Measurements from ENCODE around the gene HIF1A. TPM values are rescaled to one million over a fixed set of nuclear protein-coding genes. Genes with fewer than 3 reads are reported as not detected.

HIF1A gene
- total and polyA plus RNA-seq, 2 donors (not counting 3 experiments of a cell fraction or from before 2014, with no cell fraction given), result 58.3 to 179 TPM

DNA sequence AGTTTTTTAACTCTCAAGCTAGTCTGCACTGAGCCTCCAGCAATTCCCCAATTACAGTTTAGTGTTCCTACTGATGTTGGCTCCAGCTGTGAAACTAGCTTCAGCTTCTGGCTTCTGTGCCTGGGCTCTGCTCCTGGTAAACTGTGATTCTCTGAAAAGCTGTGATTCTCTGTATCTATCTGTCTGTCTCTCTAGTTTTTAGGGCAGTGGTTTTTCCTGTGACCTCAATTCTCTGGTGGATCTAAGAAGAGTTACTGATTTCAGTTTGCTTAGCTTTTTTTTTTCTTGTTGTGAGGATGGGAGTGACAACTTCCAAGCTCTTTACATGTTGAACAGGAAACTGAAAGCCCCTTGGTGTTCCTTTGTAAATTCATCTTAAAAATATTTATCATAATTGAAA is 3.8 kb upstream of the HIF1A start:
- dilution Hi-C loops (cut with MboI; ENCODE audit: extremely low pct_ligation_motif_present, low sequenced_read_pairs), result no loop called here
- H3K27ac ChIP-seq (ENCODE audit: insufficient read depth, low read depth, low read length), result no peak overlapping the region
- TF ChIP-seq MAX (IDR thresholded peaks at IDR 0.05; ENCODE audit: insufficient read depth, insufficient read length), result no peak
- no peak for TF ChIP-seq MYC (IDR thresholded peaks at IDR 0.05; ENCODE audit: low read depth, low read length)
- no peak for FAIRE-seq
- peaks cover under 1% of the 10 kb centered on the region for H4K20me1 ChIP-seq (replicated peaks; ENCODE audit: control insufficient read depth, extremely low read depth, insufficient read depth, low read length)
- H3K4me1 ChIP-seq (ENCODE audit: control insufficient read depth, extremely low read depth, insufficient read depth, low read length), result peaks cover 5% of the 10 kb centered on the region
- peaks cover 12% of the 10 kb centered on the region for H3K79me2 ChIP-seq (ENCODE audit: control insufficient read depth, insufficient read depth, low read length)
- H3K9me1 ChIP-seq (replicated peaks; ENCODE audit: control insufficient read depth, extremely low read depth, insufficient read depth, low read length), result no peaks in the 10 kb centered on the region
- H3K4me2 ChIP-seq (ENCODE audit: insufficient read depth, low read length), result no peak overlapping the region
- no TSS peak for BruUV-seq (replicated peaks)
- CTCF ChIA-PET, result interaction anchor here (0.9 to 1.6 kb wide), 3 partner anchors 9 to 111 kb away, joined by 3 to 6 read pairs (median 4); no protein-coding TSS in a partner anchor
- H3K4me3 ChIP-seq (replicated peaks in 1 of 3; ENCODE audit: insufficient read depth in 1 of 3, low read depth in 1 of 3, low read length in 3 of 3), result no peak overlapping the region
- POLR2A ChIA-PET, result interaction anchor here (0.6 kb wide), 2 partner anchors 297 to 303 kb away, joined by 3 read pairs; no protein-coding TSS in a partner anchor
- no peak overlapping the region for H3K9ac ChIP-seq (replicated peaks; ENCODE audit: extremely low read depth, insufficient read depth, low read length)
- DNase-seq (ENCODE audit: low read depth, low spot score), result no peak
- H3K36me3 ChIP-seq (ENCODE audit: control insufficient read depth in 2 of 2, extremely low read depth in 1 of 2, insufficient read depth in 2 of 2, low read length in 2 of 2), result no peaks in the 10 kb centered on the region
- H3K9me3 ChIP-seq (replicated peaks; ENCODE audit: control insufficient read depth, insufficient read depth, low read length), result no peaks in the 10 kb centered on the region
- intact Hi-C loops (cut with micrococcal nuclease), result no loop called here
- H3K27me3 ChIP-seq (ENCODE audit: control insufficient read depth in 2 of 2, insufficient read depth in 2 of 2, low read length in 2 of 2), result no peaks in the 10 kb centered on the region
- no peak overlapping the region for H2AFZ ChIP-seq (ENCODE audit: low read depth, low read length)

DNA sequence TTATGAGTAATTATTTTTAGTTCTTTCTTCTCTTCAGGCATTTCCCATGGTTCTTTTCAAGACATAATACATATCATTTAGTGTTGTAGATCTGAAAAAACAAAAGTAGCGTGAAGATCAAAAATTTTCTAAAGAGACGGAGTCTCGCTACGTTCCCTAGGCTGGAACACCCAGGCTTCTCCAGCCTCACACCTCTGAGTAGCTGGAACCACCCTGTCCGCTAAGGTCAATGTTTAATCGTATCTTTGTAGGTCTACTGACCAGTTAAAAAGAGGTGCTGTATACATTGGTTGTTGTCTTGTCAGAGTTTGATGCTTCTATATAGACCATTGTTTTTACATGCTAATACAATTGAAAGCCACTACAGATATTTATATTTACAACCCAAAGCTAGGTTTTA is 1.3 kb upstream of the HIF1A start:
- Histone ChIP-seq H3K27me3 (ENCODE audit: control insufficient read depth in 2 of 2, insufficient read depth in 2 of 2, low read length in 2 of 2) (no peaks in the 10 kb centered on the region), H3K4me3 (replicated peaks in 1 of 3; ENCODE audit: insufficient read depth in 1 of 3, low read depth in 1 of 3, low read length in 3 of 3) (no peak overlapping the region), H2AFZ (ENCODE audit: low read depth, low read length) (no peak overlapping the region), H3K9ac (replicated peaks; ENCODE audit: extremely low read depth, insufficient read depth, low read length) (no peak overlapping the region), H3K9me3 (replicated peaks; ENCODE audit: control insufficient read depth, insufficient read depth, low read length) (no peaks in the 10 kb centered on the region), H3K9me1 (replicated peaks; ENCODE audit: control insufficient read depth, extremely low read depth, insufficient read depth, low read length) (no peaks in the 10 kb centered on the region), H3K36me3 (ENCODE audit: control insufficient read depth in 2 of 2, extremely low read depth in 1 of 2, insufficient read depth in 2 of 2, low read length in 2 of 2) (no peaks in the 10 kb centered on the region), H4K20me1 (replicated peaks; ENCODE audit: control insufficient read depth, extremely low read depth, insufficient read depth, low read length) (peaks cover 9% of the 10 kb centered on the region), H3K4me2 (ENCODE audit: insufficient read depth, low read length) (no peak overlapping the region), H3K27ac (ENCODE audit: insufficient read depth, low read depth, low read length) (no peak overlapping the region), H3K79me2 (ENCODE audit: control insufficient read depth, insufficient read depth, low read length) (peaks cover 37% of the 10 kb centered on the region), H3K4me1 (ENCODE audit: control insufficient read depth, extremely low read depth, insufficient read depth, low read length) (peaks cover 20% of the 10 kb centered on the region)
- TF ChIP-seq FOS (IDR thresholded peaks at IDR 0.05; ENCODE audit: borderline replicate concordance, insufficient read depth, low read length) (no peak), MAX (IDR thresholded peaks at IDR 0.05; ENCODE audit: insufficient read depth, insufficient read length) (no peak)
- ChIA-PET POLR2A (no interaction called here), CTCF (interaction anchor here (0.8 to 1.8 kb wide), 6 partner anchors 16 to 27 kb away, joined by 3 to 4 read pairs (median 4); no protein-coding TSS in a partner anchor)
- BruUV-seq (replicated peaks), result no TSS peak
- no peak for FAIRE-seq
- dilution Hi-C loops (cut with MboI; ENCODE audit: extremely low pct_ligation_motif_present, low sequenced_read_pairs), result no loop called here
- DNase-seq (ENCODE audit: low read depth, low spot score), result no peak
- intact Hi-C loops (cut with micrococcal nuclease), result loop anchor here (2.0 kb wide), 3 partner anchors 33 to 143 kb away; no protein-coding TSS in a partner anchor
